Measurements from ENCODE around the gene ACOXL. TPM values are rescaled to one million over a fixed set of nuclear protein-coding genes. Genes with fewer than 3 reads are reported as not detected.

ACOXL gene
- total RNA-seq, 4 donors from 2014 or later: 1.2 to 10.6 (median 2.1) TPM

GRCh38 chr2:110867078-110867477 lies 134.7 kb downstream of the ACOXL start:
- 93 to 95% methylated on average over 2 of the region's 2 CpGs for WGBS, 2 donors
- TF ChIP-seq CTCF (IDR thresholded peaks at IDR 0.05) (no peak), POLR2A (IDR thresholded peaks at IDR 0.05) (no peak)
- no peak for DNase-seq

GRCh38 chr2:110868971-110869370 lies 136.6 kb downstream of the ACOXL start:
- DNase-seq: no peak
- no peak overlapping the region for H3K27ac ChIP-seq
- intact Hi-C loops (cut with DNase I): no loop called here
- H3K27me3 ChIP-seq: no peaks in the 10 kb centered on the region
- peaks cover 0 to under 1% of the 10 kb centered on the region in 2 donors for H3K4me1 ChIP-seq
- WGBS, 2 donors: 86 to 95% methylated on average over 5 of the region's 5 CpGs
- H3K9me3 ChIP-seq: no peaks in the 10 kb centered on the region
- H3K36me3 ChIP-seq: no peaks in the 10 kb centered on the region
- no peak overlapping the region for H3K4me3 ChIP-seq (replicated peaks in 1 of 3)
- TF ChIP-seq CTCF (IDR thresholded peaks at IDR 0.05) (no peak), POLR2A (IDR thresholded peaks at IDR 0.05) (no peak)

More at GRCh38 chr2:110867078-110867477, 134.7 kb downstream of the ACOXL start:
- H3K36me3 ChIP-seq: no peaks in the 10 kb centered on the region
- no peaks in the 10 kb centered on the region for H3K9me3 ChIP-seq
- H3K27ac ChIP-seq: no peak overlapping the region
- intact Hi-C loops (cut with DNase I): no loop called here
- no peaks in the 10 kb centered on the region for H3K27me3 ChIP-seq
- H3K4me3 ChIP-seq (replicated peaks in 1 of 3): no peak overlapping the region
- H3K4me1 ChIP-seq: no peaks in the 10 kb centered on the region

- Histone ChIP-seq H3K27me3 (no peaks in the 10 kb centered on the region), H3K4me1 (peaks cover 3 to 7% of the 10 kb centered on the region in 2 donors), H3K4me3 (replicated peaks in 1 of 3) (no peak overlapping the region), H3K36me3 (no peaks in the 10 kb centered on the region), H3K27ac (no peak overlapping the region), H3K9me3 (no peaks in the 10 kb centered on the region)
- WGBS, 2 donors: 76 to 88% methylated on average over 8 to 9 of the region's 10 CpGs
- no peak for TF ChIP-seq POLR2A (IDR thresholded peaks at IDR 0.05)
- TF ChIP-seq CTCF (IDR thresholded peaks at IDR 0.05): no peak
- DNase-seq: peak; percentile 36 to 46
- intact Hi-C loops (cut with DNase I): no loop called here
Observed at GRCh38 chr2:110869472-110870446, 137.4 kb downstream of the ACOXL start.

- Histone ChIP-seq H3K36me3 (no peaks in the 10 kb centered on the region), H3K4me1 (peaks cover 11 to 12% of the 10 kb centered on the region in 2 donors), H3K9me3 (no peaks in the 10 kb centered on the region), H3K4me3 (replicated peaks in 1 of 3) (no peak overlapping the region), H3K27me3 (no peaks in the 10 kb centered on the region), H3K27ac (no peak overlapping the region)
- TF ChIP-seq POLR2A (IDR thresholded peaks at IDR 0.05) (no peak), CTCF (IDR thresholded peaks at IDR 0.05) (no peak)
- intact Hi-C loops (cut with DNase I): no loop called here
- DNase-seq: no peak
- WGBS, 2 donors: 70 to 88% methylated on average over 2 of the region's 2 CpGs
Observed at GRCh38 chr2:110870545-110870944, 138.2 kb downstream of the ACOXL start.

GRCh38 chr2:110871637-110872036 lies 139.3 kb downstream of the ACOXL start:
- no peaks in the 10 kb centered on the region for H3K36me3 ChIP-seq
- 82 to 97% methylated on average over 6 of the region's 6 CpGs for WGBS, 2 donors
- DNase-seq: no peak
- peaks cover 11 to 21% of the 10 kb centered on the region in 2 donors for H3K4me1 ChIP-seq
- no peak for TF ChIP-seq CTCF (IDR thresholded peaks at IDR 0.05)
- no peak overlapping the region for H3K4me3 ChIP-seq (replicated peaks in 1 of 3)
- H3K27ac ChIP-seq: no peak overlapping the region
- intact Hi-C loops (cut with DNase I): no loop called here
- no peaks in the 10 kb centered on the region for H3K9me3 ChIP-seq
- no peaks in the 10 kb centered on the region for H3K27me3 ChIP-seq
